Panc1 (cell line): ENCODE results near the gene PLA2G2C. TPM values are rescaled to one million over a fixed set of nuclear protein-coding genes. Genes with fewer than 3 reads are reported as not detected.

ENCODE experiments used
- ATAC-seq: fragments of 200-7000 bp; cut with Tn5 transposase; 2 replicates; pipeline ENCODE4 v1.9.1; 2020; ENCODE audit warnings: mild to moderate bottlenecking, moderate library complexity
- BruUV-seq: library from RNA; stranded (reverse); fragments of 400-500 nt; replicated peaks from 2 replicates; lab custom pipeline; 2021; lab: Mats Ljungman, UMichigan
- CTCF ChIA-PET: fragments of 300-600 bp; sonication (Branson Sonifier 250); formaldehyde crosslinking; loops from one replicate; lab custom pipeline; 2022; ENCODE audit warnings: antibody characterized with exemption; lab: Charles Lee
- POLR2A ChIA-PET: fragments of 300-600 bp; sonication (Branson Sonifier 250); formaldehyde crosslinking; loops from one replicate; lab custom pipeline; 2022; ENCODE audit warnings: antibody characterized with exemption; lab: Charles Lee
- DNase-seq: peaks from one replicate; pipeline ENCODE4 v3.0.0-alpha.2; 2010; ENCODE audit warnings: low read depth, low spot score
- H3K27ac ChIP-seq: 2 replicates; pipeline ENCODE4 v1.5.1; 2011; ENCODE audit warnings: mild to moderate bottlenecking, low read length, inconsistent platforms
- H3K27me3 ChIP-seq: fragments of 200-500 bp; sonication (Bioruptor generic); 2 replicates; pipeline ENCODE4 v1.6.0; 2014; ENCODE audit warnings: low read length, inconsistent platforms; ENCODE audit not compliant: control insufficient read depth, insufficient read depth
- H3K36me3 ChIP-seq: fragments of 200-500 bp; sonication (Bioruptor generic); 2 replicates; pipeline ENCODE4 v1.5.1; 2014; ENCODE audit warnings: inconsistent platforms, mild to moderate bottlenecking, low read length, moderate library complexity; ENCODE audit not compliant: control insufficient read depth, insufficient read depth
- H3K4me1 ChIP-seq: 2 replicates; pipeline ENCODE4 v1.5.1; 2011; ENCODE audit warnings: inconsistent platforms, mild to moderate bottlenecking, low read length, moderate library complexity; ENCODE audit not compliant: control insufficient read depth, insufficient read depth
- H3K4me3 ChIP-seq, 2 experiments: 2 replicates each; pipeline ENCODE4 v1.5.1; 2011 to 2012; ENCODE audit warnings: low read depth in 2 of 2, low read length in 2 of 2, mild to moderate bottlenecking in 2 of 2, inconsistent platforms in 1 of 2, moderate library complexity in 1 of 2
- H3K9me3 ChIP-seq: fragments of 200-500 bp; sonication (Bioruptor generic); 2 replicates; pipeline ENCODE4 v1.5.1; 2014; ENCODE audit warnings: low read depth, mild to moderate bottlenecking, inconsistent platforms, low read length, moderate library complexity; ENCODE audit not compliant: control insufficient read depth, insufficient read depth
- CTCF ChIP-seq: fragments of 450-650 bp; IDR thresholded peaks from 2 replicates; pipeline ENCODE4 v1.5.1; 2017; ENCODE audit warnings: mild to moderate bottlenecking
- REST ChIP-seq, 2 experiments: IDR thresholded peaks; 2 replicates each; pipeline ENCODE4 v1.6.1; 2011 to 2012; ENCODE audit warnings: low read depth in 2 of 2, control low read depth in 1 of 2, low read length in 1 of 2, mild to moderate bottlenecking in 1 of 2, moderate library complexity in 1 of 2; ENCODE audit not compliant: insufficient read depth in 1 of 2
- in situ Hi-C: cut with HindIII; loops from 2 replicates; pipeline ENCODE4 v1.10.0; 2016; ENCODE audit warnings: low sequenced_read_pairs, low pct_unique_long_range_greater_than_20kb
- intact Hi-C: fragments of 100-400 bp; cut with micrococcal nuclease; formaldehyde crosslinking; loops from one replicate; pipeline ENCODE4 v1.10.0; 2022; ENCODE audit not compliant: unreplicated experiment
- total RNA-seq: library from RNA; stranded (reverse); gene quantifications from one replicate; pipeline ENCODE4 v1.2.1, GENCODE V29; 2021; ENCODE audit not compliant: unreplicated experiment

The PLA2G2C gene
- total RNA-seq, 1 experiment from 2014 or later, result not detected

GRCh38 chr1:20152599-20152930, 33.8 kb downstream of the PLA2G2C start:
- ChIA-PET CTCF (interaction anchor here (0.7 to 1.5 kb wide), 2 partner anchors 178 to 260 kb away, joined by 6 to 12 read pairs; no protein-coding TSS in a partner anchor), POLR2A (no interaction called here)
- H3K27me3 ChIP-seq, result no peaks in the 10 kb centered on the region
- H3K27ac ChIP-seq, result no peak overlapping the region
- TF ChIP-seq CTCF (peak; percentile 18), REST (IDR thresholded peaks at IDR 0.05; ENCODE audit: insufficient read depth in 1 of 2, low read depth in 2 of 2, low read length in 1 of 2) (no peak)
- H3K9me3 ChIP-seq, result no peaks in the 10 kb centered on the region
- peaks cover 4% of the 10 kb centered on the region; the same call in 1 of the 2 replicates for H3K4me1 ChIP-seq
- ATAC-seq, result no peak
- H3K36me3 ChIP-seq, result no peaks in the 10 kb centered on the region
- intact Hi-C loops, result loop anchor here (2.0 kb wide), 2 partner anchors 178 to 234 kb away; no protein-coding TSS in a partner anchor
- DNase-seq, result no peak
- no peak overlapping the region for H3K4me3 ChIP-seq
- in situ Hi-C loops, result no loop called here
- BruUV-seq, result no TSS peak

GRCh38 chr1:20151906-20152598, 34.3 kb downstream of the PLA2G2C start:
- H3K36me3 ChIP-seq, result no peaks in the 10 kb centered on the region
- no peaks in the 10 kb centered on the region for H3K9me3 ChIP-seq
- CTCF ChIA-PET, result interaction anchor here (0.6 to 1.5 kb wide), 7 partner anchors 9 to 390 kb away, joined by 3 to 12 read pairs (median 3); no protein-coding TSS in a partner anchor
- H3K4me1 ChIP-seq, result peaks cover 4% of the 10 kb centered on the region; the same call in 1 of the 2 replicates
- TF ChIP-seq REST (IDR thresholded peaks at IDR 0.05; ENCODE audit: insufficient read depth in 1 of 2, low read depth in 2 of 2, low read length in 1 of 2) (no peak), CTCF (peak; percentile 94)
- H3K27ac ChIP-seq, result no peak overlapping the region
- no TSS peak for BruUV-seq
- ATAC-seq, result peak; percentile 95
- H3K27me3 ChIP-seq, result no peaks in the 10 kb centered on the region
- POLR2A ChIA-PET, result interaction anchor here (0.5 kb wide), 1 partner anchor 235 kb away, joined by 5 read pairs; no protein-coding TSS in a partner anchor
- H3K4me3 ChIP-seq, result peak overlapping the region; percentile 25 to 54
- in situ Hi-C loops (no loop called here), intact Hi-C loops (loop anchor here (2.0 kb wide), 3 partner anchors 51 to 233 kb away; no protein-coding TSS in a partner anchor)
- DNase-seq, result peak; percentile 30
